GM23338 (cell line): ENCODE data around the gene COL26A1. TPM values are rescaled to one million over a fixed set of nuclear protein-coding genes. Genes with fewer than 3 reads are reported as not detected.

Experiments used
- ATAC-seq: fragments of 200-7000 bp; cut with Tn5 transposase; 3 replicates; pipeline ENCODE4 v1.9.1; 2020
- DNase-seq: peaks from one replicate; pipeline ENCODE4 v3.0.0-alpha.2; 2015; ENCODE audit warnings: low spot score
- H2AFZ ChIP-seq: fragments of 200-600 bp; sonication (generic); 2 replicates; pipeline ENCODE4 v1.8.0; 2016; ENCODE audit warnings: antibody characterized with exemption, mild to moderate bottlenecking, moderate library complexity
- H3F3A ChIP-seq: fragments of 200-600 bp; sonication (generic); replicated peaks from 2 replicates; pipeline ENCODE4 v1.8.0; 2017; ENCODE audit warnings: antibody characterized with exemption, mixed run types, low read depth
- H3K27ac ChIP-seq: fragments of 200-600 bp; sonication (generic); 2 replicates; pipeline ENCODE4 v1.6.1; 2016; ENCODE audit warnings: low read depth
- H3K27me3 ChIP-seq: fragments of 200-600 bp; sonication (generic); 2 replicates; pipeline ENCODE4 v1.8.0; 2016; ENCODE audit warnings: mild to moderate bottlenecking, mixed run types, moderate library complexity; ENCODE audit not compliant: insufficient read depth
- H3K36me3 ChIP-seq: fragments of 200-600 bp; sonication (generic); 2 replicates; pipeline ENCODE4 v1.8.0; 2016; ENCODE audit warnings: mild to moderate bottlenecking; ENCODE audit not compliant: insufficient read depth
- H3K4me1 ChIP-seq: fragments of 200-600 bp; sonication (generic); 2 replicates; pipeline ENCODE4 v1.8.0; 2016; ENCODE audit warnings: mild to moderate bottlenecking, moderate library complexity; ENCODE audit not compliant: insufficient read depth
- H3K4me2 ChIP-seq: fragments of 200-600 bp; sonication (generic); 2 replicates; pipeline ENCODE4 v1.7.1; 2017; ENCODE audit warnings: mixed run types
- H3K4me3 ChIP-seq: fragments of 200-600 bp; sonication (generic); 2 replicates; pipeline ENCODE4 v1.6.1; 2016; ENCODE audit warnings: mixed run types
- H3K79me2 ChIP-seq: fragments of 200-600 bp; sonication (generic); replicated peaks from 2 replicates; pipeline ENCODE4 v1.8.0; 2017; ENCODE audit warnings: mild to moderate bottlenecking; ENCODE audit not compliant: insufficient read depth
- H3K9me2 ChIP-seq: fragments of 200-600 bp; sonication (generic); 2 replicates; pipeline ENCODE4 v1.8.0; 2017; ENCODE audit not compliant: insufficient read depth
- H4K20me1 ChIP-seq: fragments of 200-600 bp; sonication (generic); replicated peaks from 2 replicates; pipeline ENCODE4 v1.8.0; 2017; ENCODE audit warnings: mild to moderate bottlenecking; ENCODE audit not compliant: insufficient read depth
- H3K27ac Mint-ChIP-seq: 2 replicates; pipeline ENCODE4 v1.8.0; 2020; ENCODE audit warnings: inconsistent platforms, mild to moderate bottlenecking, moderate library complexity, mixed read lengths
- H3K27me3 Mint-ChIP-seq: 3 replicates; pipeline ENCODE4 v1.8.0; 2022; ENCODE audit warnings: low read depth, mild to moderate bottlenecking, moderate library complexity, mixed read lengths, inconsistent platforms; ENCODE audit not compliant: insufficient read depth, poor library complexity
- H3K36me3 Mint-ChIP-seq: 3 replicates; pipeline ENCODE4 v1.8.0; 2021; ENCODE audit warnings: low read depth, mild to moderate bottlenecking, inconsistent platforms, moderate library complexity, mixed read lengths
- H3K4me1 Mint-ChIP-seq: 3 replicates; pipeline ENCODE4 v1.8.0; 2020; ENCODE audit warnings: mild to moderate bottlenecking, inconsistent platforms, mixed read lengths
- H3K4me3 Mint-ChIP-seq: 3 replicates; pipeline ENCODE4 v1.8.0; 2021; ENCODE audit warnings: moderate library complexity, mild to moderate bottlenecking, inconsistent platforms, mixed read lengths
- H3K9me3 Mint-ChIP-seq: 3 replicates; pipeline ENCODE4 v1.8.0; 2020; ENCODE audit warnings: moderate library complexity, mild to moderate bottlenecking, inconsistent platforms, mixed read lengths
- CTCF ChIP-seq, 2 experiments: fragments of 200-600 bp in 1 of 2; sonication (generic) in 1 of 2; conservative IDR thresholded peaks; 2 replicates each; pipeline versions ENCODE4 v1.5.1 to v1.6.1; 2016 to 2017; ENCODE audit warnings: antibody characterized with exemption in 2 of 2, low read depth in 2 of 2, mild to moderate bottlenecking in 2 of 2, moderate library complexity in 1 of 2
- EZH2phosphoT487 ChIP-seq: fragments of 200-600 bp; sonication (generic); IDR thresholded peaks from one replicate; pipeline ENCODE4 v1.8.1; 2018; ENCODE audit warnings: antibody characterized with exemption; ENCODE audit not compliant: unreplicated experiment
- JUNB ChIP-seq: IDR thresholded peaks from one replicate; pipeline ENCODE4 v1.6.1; 2016; ENCODE audit warnings: antibody characterized with exemption; ENCODE audit not compliant: unreplicated experiment
- NANOG ChIP-seq: IDR thresholded peaks from 2 replicates; pipeline ENCODE4 v1.6.1; 2016; ENCODE audit warnings: antibody characterized with exemption, borderline replicate concordance
- POLR2AphosphoS5 ChIP-seq: IDR thresholded peaks from 2 replicates; pipeline ENCODE4 v1.6.1; 2016; ENCODE audit warnings: antibody characterized with exemption, low read depth
- ZNF114 ChIP-seq: fragments of 250-450 bp; sonication (Bioruptor Pico); IDR thresholded peaks from 2 replicates; pipeline ENCODE4 v1.5.0; 2020; ENCODE audit warnings: mild to moderate bottlenecking, moderate library complexity
- ZNF331 ChIP-seq: fragments of 250-450 bp; sonication (Bioruptor Pico); IDR thresholded peaks from 2 replicates; pipeline ENCODE4 v1.5.0; 2020; ENCODE audit warnings: low read depth, mild to moderate bottlenecking, moderate library complexity
- ZNF462 ChIP-seq: fragments of 250-450 bp; sonication (Bioruptor Pico); IDR thresholded peaks from 2 replicates; pipeline ENCODE4 v1.5.0; 2020; ENCODE audit warnings: mild to moderate bottlenecking, moderate library complexity
- polyA plus RNA-seq: library from polyadenylated mRNA; unstranded; fragments of >200 nt; fragmentation: Nextera tagmentation; extraction: Ambion mirVana; gene quantifications from 2 replicates; pipeline ENCODE4 v1.2.1, GENCODE V29; 2016
- total RNA-seq: library from RNA; depleted of rRNA; stranded (reverse); fragments of >200 nt; shearing (Covaris generic); gene quantifications from 2 replicates; pipeline ENCODE4 v1.2.3, GENCODE V29; 2014

Gene COL26A1
- total and polyA plus RNA-seq, 2 experiments from 2014 or later, result 17.8 to 55.0 TPM

- TF ChIP-seq ZNF462 (CRISPR knock-in tag) (no peak), POLR2AphosphoS5 (no peak), JUNB (no peak), CTCF (conservative IDR thresholded peaks at IDR 0.05; ENCODE audit: low read depth in 2 of 2) (no peak)
Measured at GRCh38 chr7:101381549-101382111, 19.0 kb downstream of the COL26A1 start (continued).

- no peak for DNase-seq
- Histone ChIP-seq H3K27me3 (no peaks in the 10 kb centered on the region), H3K4me1 (peaks cover 24% of the 10 kb centered on the region), H4K20me1 (no peaks in the 10 kb centered on the region), H3K36me3 (no peaks in the 10 kb centered on the region), H3K79me2 (peaks cover 39% of the 10 kb centered on the region), H3K4me2 (no peak overlapping the region), H3F3A (peaks cover 19% of the 10 kb centered on the region), H3K4me3 (no peak overlapping the region), H3K27ac (no peak overlapping the region), H2AFZ (no peak overlapping the region), H3K9me2 (no peaks in the 10 kb centered on the region)
- no peak for ATAC-seq
- Mint-ChIP-seq H3K27ac (no peak overlapping the region), H3K9me3 (peaks cover 14% of the 10 kb centered on the region; the same call in 2 of the 3 replicates), H3K27me3 (peaks cover 2% of the 10 kb centered on the region), H3K36me3 (peaks cover 48% of the 10 kb centered on the region), H3K4me3 (no peak overlapping the region), H3K4me1 (peaks cover 24% of the 10 kb centered on the region)
- TF ChIP-seq ZNF462 (CRISPR knock-in tag) (no peak), NANOG (no peak), ZNF114 (CRISPR knock-in tag) (no peak), JUNB (no peak), ZNF331 (CRISPR knock-in tag) (no peak), POLR2AphosphoS5 (no peak), EZH2phosphoT487 (no peak)
Measured at GRCh38 chr7:101382937-101383336, 20.3 kb downstream of the COL26A1 start.
